DND-41 (cell line): Measurements from ENCODE around the gene EHF.

Experiments
- ATAC-seq: fragments of 200-7000 bp; cut with Tn5 transposase; 3 replicates; pipeline ENCODE4 v1.9.1; 2021; ENCODE audit warnings: low read depth; ENCODE audit not compliant: insufficient read depth
- DNase-seq: peaks from one replicate; pipeline ENCODE4 v3.0.0-alpha.2; 2020
- H2AFZ ChIP-seq: 2 replicates; pipeline ENCODE4 v1.6.0; 2012; ENCODE audit warnings: low read depth, low read length
- H3K27ac ChIP-seq: 2 replicates; pipeline ENCODE4 v1.5.1; 2012; ENCODE audit warnings: low read length, inconsistent platforms
- H3K27me3 ChIP-seq: fragments of 200-600 bp; sonication (generic); 2 replicates; pipeline ENCODE4 v1.6.0; 2012; ENCODE audit warnings: low read length, mild to moderate bottlenecking, inconsistent platforms; ENCODE audit not compliant: insufficient read depth, poor library complexity
- H3K36me3 ChIP-seq: 2 replicates; pipeline ENCODE4 v1.5.1; 2012; ENCODE audit warnings: low read length, inconsistent platforms; ENCODE audit not compliant: insufficient read depth
- H3K4me1 ChIP-seq: 2 replicates; pipeline ENCODE4 v1.5.1; 2012; ENCODE audit warnings: mild to moderate bottlenecking, low read length; ENCODE audit not compliant: insufficient read depth
- H3K4me2 ChIP-seq: 2 replicates; pipeline ENCODE4 v1.6.0; 2012; ENCODE audit warnings: mild to moderate bottlenecking, moderate library complexity, low read length, inconsistent platforms; ENCODE audit not compliant: insufficient read depth
- H3K4me3 ChIP-seq, 2 experiments: fragments of 200-600 bp in 1 of 2; shearing (Covaris generic) in 1 of 2; 2 replicates each; pipeline ENCODE4 v1.5.1; 2012 to 2016; ENCODE audit warnings: inconsistent platforms in 2 of 2, low read length in 2 of 2, mild to moderate bottlenecking in 2 of 2, low read depth in 1 of 2, moderate library complexity in 1 of 2
- H3K79me2 ChIP-seq: 2 replicates; pipeline ENCODE4 v1.6.0; 2012; ENCODE audit warnings: low read length, inconsistent platforms; ENCODE audit not compliant: insufficient read depth
- H3K9ac ChIP-seq: 2 replicates; pipeline ENCODE4 v1.6.0; 2012; ENCODE audit warnings: low read depth, mild to moderate bottlenecking, inconsistent platforms, low read length, moderate library complexity
- H3K9me3 ChIP-seq: 2 replicates; pipeline ENCODE4 v1.5.1; 2012; ENCODE audit warnings: low read length, moderate library complexity, mild to moderate bottlenecking, inconsistent platforms; ENCODE audit not compliant: insufficient read depth, severe bottlenecking
- H4K20me1 ChIP-seq: 2 replicates; pipeline ENCODE4 v1.6.0; 2012; ENCODE audit warnings: low read length; ENCODE audit not compliant: insufficient read depth
- CTCF ChIP-seq: IDR thresholded peaks from 2 replicates; pipeline ENCODE4 v1.5.1; 2012; ENCODE audit warnings: borderline replicate concordance, low read length, moderate library complexity, mild to moderate bottlenecking; ENCODE audit not compliant: poor library complexity, severe bottlenecking; ENCODE audit errors: extremely low read depth
- EZH2 ChIP-seq: IDR thresholded peaks from 3 replicates; pipeline ENCODE4 v1.6.1; 2012; ENCODE audit warnings: borderline replicate concordance, low read depth, mild to moderate bottlenecking, moderate library complexity, low read length, inconsistent platforms; ENCODE audit not compliant: severe bottlenecking

The EHF gene

GRCh38 chr11:34602245-34602644, 18.6 kb upstream of the EHF start:
- no peaks in the 10 kb centered on the region for H3K36me3 ChIP-seq
- no peak for ATAC-seq
- H3K9ac ChIP-seq: no peak overlapping the region
- H4K20me1 ChIP-seq: no peaks in the 10 kb centered on the region
- H3K4me1 ChIP-seq: no peaks in the 10 kb centered on the region
- TF ChIP-seq CTCF: no peak
- no peak for TF ChIP-seq EZH2
- DNase-seq: no peak
- H3K27ac ChIP-seq: no peak overlapping the region
- no peak overlapping the region for H3K4me3 ChIP-seq
- no peak overlapping the region for H2AFZ ChIP-seq
- no peaks in the 10 kb centered on the region for H3K79me2 ChIP-seq
- H3K4me2 ChIP-seq: no peak overlapping the region
- H3K27me3 ChIP-seq: peaks cover 19% of the 10 kb centered on the region
- H3K9me3 ChIP-seq: no peaks in the 10 kb centered on the region

GRCh38 chr11:34603129-34604001, 17.5 kb upstream of the EHF start:
- no peaks in the 10 kb centered on the region for H3K36me3 ChIP-seq
- no peaks in the 10 kb centered on the region for H3K9me3 ChIP-seq
- ATAC-seq (no peak), DNase-seq (no peak)
- no peak overlapping the region for H2AFZ ChIP-seq
- H3K27ac ChIP-seq: no peak overlapping the region
- H3K79me2 ChIP-seq: no peaks in the 10 kb centered on the region
- peaks cover 15% of the 10 kb centered on the region for H3K27me3 ChIP-seq
- no peak overlapping the region for H3K4me2 ChIP-seq
- TF ChIP-seq CTCF: no peak
- no peak for TF ChIP-seq EZH2
- no peaks in the 10 kb centered on the region for H4K20me1 ChIP-seq
- H3K9ac ChIP-seq: no peak overlapping the region
- no peak overlapping the region for H3K4me3 ChIP-seq
- H3K4me1 ChIP-seq: no peaks in the 10 kb centered on the region

GRCh38 chr11:34604145-34604544, 16.7 kb upstream of the EHF start:
- Histone ChIP-seq H3K79me2 (no peaks in the 10 kb centered on the region), H3K4me2 (no peak overlapping the region), H3K9ac (no peak overlapping the region), H3K36me3 (no peaks in the 10 kb centered on the region), H3K9me3 (no peaks in the 10 kb centered on the region), H3K4me3 (no peak overlapping the region), H2AFZ (no peak overlapping the region), H4K20me1 (no peaks in the 10 kb centered on the region), H3K27ac (no peak overlapping the region), H3K4me1 (no peaks in the 10 kb centered on the region), H3K27me3 (peaks cover 14% of the 10 kb centered on the region)
- TF ChIP-seq EZH2 (no peak), CTCF (no peak)
- DNase-seq: no peak
- no peak for ATAC-seq
